ENCODE results near the gene KCTD1.

Gene KCTD1

GRCh38 chr18:26491194-26491816, 57.0 kb downstream of the KCTD1 start:
- no peak for DNase-seq (ENCODE audit: low read depth, low spot score)
- no peak overlapping the region for H3K4me3 ChIP-seq (ENCODE audit: low read length)

GRCh38 chr18:26489881-26490280, 58.5 kb downstream of the KCTD1 start:
- no peak for DNase-seq (ENCODE audit: low read depth, low spot score)
- H3K4me3 ChIP-seq (ENCODE audit: low read length) = no peak overlapping the region

- H3K4me3 ChIP-seq (ENCODE audit: low read length) = no peak overlapping the region
Measured at GRCh38 chr18:26489191-26489590, 59.2 kb downstream of the KCTD1 start.

GRCh38 chr18:26488417-26489009, 59.8 kb downstream of the KCTD1 start:
- no peak overlapping the region for H3K4me3 ChIP-seq (ENCODE audit: low read length)
- DNase-seq (ENCODE audit: low read depth, low spot score) = no peak

More at GRCh38 chr18:26489191-26489590, 59.2 kb downstream of the KCTD1 start:
- DNase-seq (ENCODE audit: low read depth, low spot score) = no peak

- no peak overlapping the region for H3K4me3 ChIP-seq (ENCODE audit: low read length)
- DNase-seq (ENCODE audit: low read depth, low spot score) = no peak
Measured at GRCh38 chr18:26487437-26487836, 60.9 kb downstream of the KCTD1 start.

- no peak overlapping the region for H3K4me3 ChIP-seq (ENCODE audit: low read length)
- no peak for DNase-seq (ENCODE audit: low read depth, low spot score)
Measured at GRCh38 chr18:26483633-26484032, 64.7 kb downstream of the KCTD1 start.

GRCh38 chr18:26482569-26482968, 65.8 kb downstream of the KCTD1 start:
- H3K4me3 ChIP-seq (ENCODE audit: low read length) = no peak overlapping the region

GRCh38 chr18:26480897-26481795, 67.2 kb downstream of the KCTD1 start:
- H3K4me3 ChIP-seq (ENCODE audit: low read length) = no peak overlapping the region
- no peak for DNase-seq (ENCODE audit: low read depth, low spot score)

More at GRCh38 chr18:26482569-26482968, 65.8 kb downstream of the KCTD1 start:
- DNase-seq (ENCODE audit: low read depth, low spot score) = no peak

- H3K4me3 ChIP-seq (ENCODE audit: low read length) = no peak overlapping the region
- DNase-seq (ENCODE audit: low read depth, low spot score) = no peak
Measured at GRCh38 chr18:26479681-26480079, 68.7 kb downstream of the KCTD1 start.

- H3K4me3 ChIP-seq (ENCODE audit: low read length) = no peak overlapping the region
- DNase-seq (ENCODE audit: low read depth, low spot score) = no peak
Measured at GRCh38 chr18:26479065-26479680, 69.2 kb downstream of the KCTD1 start.

GRCh38 chr18:26477828-26478466, 70.4 kb downstream of the KCTD1 start:
- no peak overlapping the region for H3K4me3 ChIP-seq (ENCODE audit: low read length)
- no peak for DNase-seq (ENCODE audit: low read depth, low spot score)

GRCh38 chr18:26476697-26477096, 71.7 kb downstream of the KCTD1 start:
- no peak for DNase-seq (ENCODE audit: low read depth, low spot score)

GRCh38 chr18:26474542-26474941, 73.8 kb downstream of the KCTD1 start:
- DNase-seq (ENCODE audit: low read depth, low spot score) = no peak

More at GRCh38 chr18:26476697-26477096, 71.7 kb downstream of the KCTD1 start:
- no peak overlapping the region for H3K4me3 ChIP-seq (ENCODE audit: low read length)

GRCh38 chr18:26473672-26474071, 74.7 kb downstream of the KCTD1 start:
- no peak for DNase-seq (ENCODE audit: low read depth, low spot score)
- no peak overlapping the region for H3K4me3 ChIP-seq (ENCODE audit: low read length)

More at GRCh38 chr18:26474542-26474941, 73.8 kb downstream of the KCTD1 start:
- H3K4me3 ChIP-seq (ENCODE audit: low read length) = no peak overlapping the region

GRCh38 chr18:26471826-26472225, 76.5 kb downstream of the KCTD1 start:
- no peak overlapping the region for H3K4me3 ChIP-seq (ENCODE audit: low read length)
- no peak for DNase-seq (ENCODE audit: low read depth, low spot score)

- no peak for DNase-seq (ENCODE audit: low read depth, low spot score)
- no peak overlapping the region for H3K4me3 ChIP-seq (ENCODE audit: low read length)
Measured at GRCh38 chr18:26471027-26471426, 77.3 kb downstream of the KCTD1 start.

- no peak for DNase-seq (ENCODE audit: low read depth, low spot score)
- H3K4me3 ChIP-seq (ENCODE audit: low read length) = no peak overlapping the region
Measured at GRCh38 chr18:26470011-26470637, 78.2 kb downstream of the KCTD1 start.

- DNase-seq (ENCODE audit: low read depth, low spot score) = peak; percentile 12
- H3K4me3 ChIP-seq (ENCODE audit: low read length) = no peak overlapping the region
Measured at GRCh38 chr18:26468931-26469340, 79.4 kb downstream of the KCTD1 start.

- H3K4me3 ChIP-seq (ENCODE audit: low read length) = no peak overlapping the region
Measured at GRCh38 chr18:26466026-26466425, 82.3 kb downstream of the KCTD1 start.

More at GRCh38 chr18:26466026-26466425, 82.3 kb downstream of the KCTD1 start:
- no peak for DNase-seq (ENCODE audit: low read depth, low spot score)

All from Jurkat, Clone E6-1 (cell line).